ENCODE measurements around the gene DST. TPM values are rescaled to one million over a fixed set of nuclear protein-coding genes. Genes with fewer than 3 reads are reported as not detected.

Gene DST
- total RNA-seq, 2 donors from 2014 or later, result 11.2 to 11.9 TPM

DNA sequence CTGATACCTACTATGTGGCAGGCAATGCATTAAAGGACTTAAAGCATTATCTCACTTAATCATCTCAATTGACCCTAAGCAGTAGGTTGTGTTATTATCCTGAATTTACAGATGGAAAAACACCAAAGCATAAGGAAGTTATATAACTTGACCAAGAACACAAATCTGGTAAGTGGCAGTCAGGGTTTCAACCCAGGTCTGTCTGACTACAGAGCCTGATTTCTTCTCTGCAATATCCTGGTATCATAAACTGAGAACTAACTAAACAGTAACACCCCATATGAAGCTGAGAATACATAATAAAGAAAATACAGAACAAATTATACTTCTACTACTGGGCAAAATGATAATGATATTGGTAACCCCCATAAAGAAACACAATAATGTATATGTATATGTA is 13.8 kb upstream of the DST start:
- H3K27me3 Mint-ChIP-seq (ENCODE audit: low read depth), result no peaks in the 10 kb centered on the region
- H3K27ac Mint-ChIP-seq, result no peak overlapping the region
- H3K4me1 Mint-ChIP-seq (ENCODE audit: low read depth), result peaks cover 8% of the 10 kb centered on the region
- H3K4me3 Mint-ChIP-seq, result no peak overlapping the region
- ATAC-seq (replicated peaks in 1 of 2) (no peak), DNase-seq (no peak)
- no peaks in the 10 kb centered on the region for H3K36me3 Mint-ChIP-seq (ENCODE audit: insufficient read depth in 2 of 2)
- no peaks in the 10 kb centered on the region for H3K9me3 Mint-ChIP-seq

DNA sequence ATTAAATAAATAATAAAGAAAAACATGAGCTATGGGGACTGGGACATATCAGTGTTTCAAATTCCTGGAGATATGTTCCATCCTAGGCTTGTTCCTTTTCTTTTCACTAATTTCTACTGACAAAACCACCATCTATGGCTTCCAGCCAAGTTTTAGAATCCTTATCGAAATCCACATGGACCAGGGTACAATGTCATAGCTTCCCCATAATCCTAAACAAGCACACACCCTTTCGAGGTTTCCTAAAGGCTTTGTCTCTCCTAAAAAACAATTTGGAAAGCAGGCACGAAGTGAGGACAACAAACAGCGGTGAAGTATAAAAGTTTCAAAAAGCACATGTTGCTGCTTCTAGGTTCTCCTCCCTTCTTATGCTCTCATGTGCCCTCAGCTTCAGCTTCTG is 13.3 kb upstream of the DST start:
- Mint-ChIP-seq H3K27me3 (ENCODE audit: low read depth) (no peaks in the 10 kb centered on the region), H3K27ac (no peak overlapping the region), H3K4me3 (no peak overlapping the region), H3K9me3 (no peaks in the 10 kb centered on the region), H3K4me1 (ENCODE audit: low read depth) (peaks cover 8% of the 10 kb centered on the region), H3K36me3 (ENCODE audit: insufficient read depth in 2 of 2) (no peaks in the 10 kb centered on the region)
- no peak for ATAC-seq (replicated peaks in 1 of 2)
- DNase-seq, result no peak

DNA sequence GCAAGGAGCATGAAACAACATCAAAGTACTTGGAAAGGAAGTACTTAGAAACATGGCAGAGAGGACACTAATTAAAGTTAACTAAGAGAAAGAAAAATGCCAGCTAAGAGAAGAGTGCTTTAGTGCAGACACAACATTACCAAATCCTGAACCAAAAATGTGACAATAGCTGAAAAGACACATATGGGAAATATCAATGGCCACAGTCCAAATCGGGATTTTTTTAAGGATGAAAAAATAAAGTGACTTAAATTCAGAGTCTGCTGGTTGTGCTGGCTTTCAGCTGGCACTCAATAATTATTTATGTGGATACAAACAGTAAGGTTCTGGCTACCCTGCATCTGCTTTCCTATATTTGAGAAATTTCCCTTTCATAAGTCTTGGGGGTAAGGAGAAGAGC is 12.6 kb upstream of the DST start:
- Mint-ChIP-seq H3K36me3 (ENCODE audit: insufficient read depth in 2 of 2) (no peaks in the 10 kb centered on the region), H3K27me3 (ENCODE audit: low read depth) (no peaks in the 10 kb centered on the region), H3K9me3 (no peaks in the 10 kb centered on the region)

DNA sequence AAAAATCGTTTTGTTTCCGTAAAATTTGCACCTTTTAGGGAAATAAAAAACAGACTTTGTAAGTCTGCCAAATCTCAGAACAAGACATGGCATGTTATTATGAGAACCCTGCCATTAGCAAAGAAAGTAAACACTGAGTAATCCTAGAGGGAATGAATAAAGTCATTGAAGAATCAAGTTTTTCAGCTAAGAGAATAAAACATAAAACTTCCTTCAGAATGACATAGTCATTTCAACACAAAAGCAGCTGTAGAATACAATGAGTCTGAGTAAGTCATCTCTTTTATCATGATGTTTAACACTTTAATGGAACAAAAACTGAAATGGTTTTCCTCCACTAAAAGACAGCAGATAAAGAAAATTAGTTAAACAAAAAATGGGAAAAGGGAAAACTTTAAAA is 10.3 kb upstream of the DST start:
- H3K4me1 Mint-ChIP-seq (ENCODE audit: low read depth), result no peaks in the 10 kb centered on the region
- no peaks in the 10 kb centered on the region for H3K9me3 Mint-ChIP-seq
- DNase-seq (no peak), ATAC-seq (replicated peaks in 1 of 2) (no peak)
- H3K36me3 Mint-ChIP-seq (ENCODE audit: insufficient read depth in 2 of 2), result no peaks in the 10 kb centered on the region
- H3K4me3 Mint-ChIP-seq, result no peak overlapping the region
- H3K27me3 Mint-ChIP-seq (ENCODE audit: low read depth), result peaks cover 6% of the 10 kb centered on the region
- no peak overlapping the region for H3K27ac Mint-ChIP-seq

More for the DNA sequence above, 12.6 kb upstream of the DST start:
- ATAC-seq (replicated peaks in 1 of 2) (no peak), DNase-seq (no peak)
- no peak overlapping the region for H3K4me3 Mint-ChIP-seq
- no peak overlapping the region for H3K27ac Mint-ChIP-seq
- peaks cover 7% of the 10 kb centered on the region for H3K4me1 Mint-ChIP-seq (ENCODE audit: low read depth)

DNA sequence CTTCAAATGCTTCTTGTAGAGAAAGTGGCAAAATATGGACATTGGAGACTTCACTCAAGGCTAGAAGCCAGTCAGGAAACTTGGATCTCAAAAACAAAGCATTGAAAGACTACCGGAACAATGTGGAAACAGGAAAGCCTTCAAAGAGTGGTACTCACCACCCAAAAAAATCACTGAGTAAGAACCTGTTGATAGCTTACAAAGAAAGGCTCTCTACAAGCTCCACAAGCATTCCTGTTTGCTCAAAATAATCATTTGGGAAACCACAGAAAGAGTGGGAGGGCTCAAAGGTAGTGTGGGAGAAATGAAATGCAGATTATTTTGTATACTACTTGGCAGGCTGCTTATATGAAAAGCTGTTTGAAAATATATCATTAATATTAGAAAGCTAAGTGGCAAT is 9.5 kb upstream of the DST start:
- Mint-ChIP-seq H3K4me3 (no peak overlapping the region), H3K4me1 (ENCODE audit: low read depth) (no peaks in the 10 kb centered on the region), H3K9me3 (no peaks in the 10 kb centered on the region), H3K36me3 (ENCODE audit: insufficient read depth in 2 of 2) (no peaks in the 10 kb centered on the region), H3K27me3 (ENCODE audit: low read depth) (peaks cover 6% of the 10 kb centered on the region), H3K27ac (no peak overlapping the region)
- ATAC-seq (replicated peaks in 1 of 2) (no peak), DNase-seq (no peak)

DNA sequence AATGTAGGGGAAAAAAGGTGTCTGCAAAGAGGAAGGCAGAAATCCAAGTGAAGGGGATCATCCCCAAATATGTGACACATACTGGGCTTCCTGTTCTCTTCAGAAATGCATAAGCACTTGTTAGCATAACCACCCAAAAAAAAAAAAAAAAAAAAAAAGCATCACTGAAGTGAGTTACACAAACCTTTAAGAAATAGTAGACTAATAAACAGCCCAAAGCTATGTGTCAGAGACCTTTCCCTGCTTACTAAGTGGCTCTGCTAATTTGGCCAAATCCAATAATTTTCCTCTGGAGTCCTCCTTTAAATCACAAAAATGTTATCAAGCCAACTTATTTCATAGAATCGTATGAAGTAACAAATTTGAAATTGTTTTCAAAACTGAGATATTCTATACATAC is 7.5 kb upstream of the DST start:
- no peaks in the 10 kb centered on the region for H3K36me3 Mint-ChIP-seq (ENCODE audit: insufficient read depth in 2 of 2)
- no peak overlapping the region for H3K4me3 Mint-ChIP-seq
- no peaks in the 10 kb centered on the region for H3K9me3 Mint-ChIP-seq
- peaks cover 6% of the 10 kb centered on the region for H3K27me3 Mint-ChIP-seq (ENCODE audit: low read depth)
- DNase-seq (no peak), ATAC-seq (replicated peaks in 1 of 2) (no peak)
- no peaks in the 10 kb centered on the region for H3K4me1 Mint-ChIP-seq (ENCODE audit: low read depth)
- H3K27ac Mint-ChIP-seq, result no peak overlapping the region

DNA sequence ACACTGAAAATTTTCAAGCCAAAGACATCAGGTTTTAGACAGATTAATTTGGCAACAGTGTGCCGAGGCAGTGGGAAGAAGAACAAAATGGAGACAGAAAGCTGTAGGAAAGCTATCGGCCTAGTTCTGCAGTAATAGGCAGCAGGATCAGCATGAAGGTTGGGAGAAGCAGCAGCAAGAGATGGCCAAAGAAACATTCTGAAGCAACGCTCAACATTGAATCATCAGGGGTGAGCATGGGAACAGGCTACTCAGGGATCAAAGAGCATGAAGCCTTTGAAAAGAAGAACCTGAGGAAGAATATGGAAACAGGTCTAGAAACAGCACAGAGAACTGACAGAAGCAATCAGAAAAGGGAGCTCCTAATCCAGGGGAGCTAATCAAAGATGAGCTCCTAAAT is 7.1 kb upstream of the DST start:
- DNase-seq (no peak), ATAC-seq (replicated peaks in 1 of 2) (no peak)
- H3K36me3 Mint-ChIP-seq (ENCODE audit: insufficient read depth in 2 of 2), result no peaks in the 10 kb centered on the region
- no peaks in the 10 kb centered on the region for H3K9me3 Mint-ChIP-seq
- peaks cover 6% of the 10 kb centered on the region for H3K27me3 Mint-ChIP-seq (ENCODE audit: low read depth)
- H3K27ac Mint-ChIP-seq, result no peak overlapping the region
- H3K4me1 Mint-ChIP-seq (ENCODE audit: low read depth), result no peaks in the 10 kb centered on the region
- H3K4me3 Mint-ChIP-seq, result no peak overlapping the region

DNA sequence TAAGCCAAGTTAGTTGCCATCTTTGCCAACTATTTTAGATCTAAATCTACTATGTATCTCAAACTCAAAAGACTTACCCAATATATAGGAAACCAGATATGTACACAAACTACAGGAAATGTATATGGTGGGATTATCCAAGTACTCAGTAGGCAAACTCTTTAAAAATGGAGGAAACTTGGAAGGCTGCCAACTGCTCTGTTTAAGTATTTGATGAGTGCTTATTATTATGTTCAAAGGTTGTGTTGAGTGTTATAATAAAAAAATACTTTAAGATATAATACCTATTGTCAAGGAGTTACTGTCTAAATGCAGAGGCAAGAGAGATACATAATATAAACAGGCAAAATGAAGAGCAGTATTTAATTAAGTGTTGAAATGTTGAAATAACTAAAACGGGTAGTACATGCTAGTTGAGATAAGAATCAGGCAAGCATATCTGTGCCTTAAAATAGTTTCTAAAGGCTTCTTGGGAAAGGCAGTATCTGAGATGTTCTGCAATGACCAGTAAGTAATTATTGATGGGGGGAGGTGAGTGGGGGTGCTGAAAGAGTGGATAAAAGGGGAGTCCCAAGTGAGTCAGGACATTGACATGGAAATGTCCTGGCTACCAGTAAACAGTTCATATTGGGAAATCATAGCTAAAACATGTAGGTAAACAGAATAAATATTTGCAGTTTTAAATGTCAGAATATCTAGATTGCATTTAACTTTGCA is 6.5 kb upstream of the DST start:
- H3K36me3 Mint-ChIP-seq (ENCODE audit: insufficient read depth in 2 of 2), result no peaks in the 10 kb centered on the region
- peaks cover 6% of the 10 kb centered on the region for H3K27me3 Mint-ChIP-seq (ENCODE audit: low read depth)
- H3K27ac Mint-ChIP-seq, result no peak overlapping the region
- ATAC-seq (replicated peaks in 1 of 2) (no peak), DNase-seq (no peak)
- H3K9me3 Mint-ChIP-seq, result no peaks in the 10 kb centered on the region
- H3K4me3 Mint-ChIP-seq, result no peak overlapping the region
- no peaks in the 10 kb centered on the region for H3K4me1 Mint-ChIP-seq (ENCODE audit: low read depth)

DNA sequence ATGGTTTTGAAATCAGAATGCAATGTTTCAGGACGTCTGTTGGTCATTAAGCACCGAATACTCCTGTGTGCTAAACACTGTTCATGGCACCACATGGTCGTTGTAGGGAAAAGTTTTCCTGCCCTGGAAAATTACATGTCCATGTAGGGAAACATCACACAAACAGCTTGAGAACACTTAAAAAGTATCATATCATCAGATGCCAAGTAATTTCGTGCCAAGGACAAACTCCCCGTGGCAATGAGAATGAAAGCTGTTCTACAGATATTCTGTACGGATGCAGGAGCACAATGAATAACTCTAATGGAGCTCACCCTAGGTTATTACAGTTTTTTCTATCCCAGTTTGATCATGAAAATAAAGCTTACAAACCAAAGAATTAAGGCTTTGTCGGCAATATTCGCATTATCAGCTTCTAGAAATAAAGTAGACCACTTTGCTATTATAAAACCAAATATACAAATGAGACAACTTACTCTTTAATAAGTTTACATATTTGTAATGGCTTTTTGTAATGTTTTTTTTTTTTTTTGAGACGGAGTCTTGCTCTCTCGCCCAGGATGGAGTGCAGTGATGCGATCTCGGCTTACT is 4.6 kb upstream of the DST start:
- Mint-ChIP-seq H3K4me3 (no peak overlapping the region), H3K27me3 (ENCODE audit: low read depth) (peaks cover 6% of the 10 kb centered on the region), H3K9me3 (no peaks in the 10 kb centered on the region), H3K36me3 (ENCODE audit: insufficient read depth in 2 of 2) (no peaks in the 10 kb centered on the region), H3K27ac (no peak overlapping the region), H3K4me1 (ENCODE audit: low read depth) (no peaks in the 10 kb centered on the region)
- DNase-seq, result no peak
- no peak for ATAC-seq (replicated peaks in 1 of 2)

DNA sequence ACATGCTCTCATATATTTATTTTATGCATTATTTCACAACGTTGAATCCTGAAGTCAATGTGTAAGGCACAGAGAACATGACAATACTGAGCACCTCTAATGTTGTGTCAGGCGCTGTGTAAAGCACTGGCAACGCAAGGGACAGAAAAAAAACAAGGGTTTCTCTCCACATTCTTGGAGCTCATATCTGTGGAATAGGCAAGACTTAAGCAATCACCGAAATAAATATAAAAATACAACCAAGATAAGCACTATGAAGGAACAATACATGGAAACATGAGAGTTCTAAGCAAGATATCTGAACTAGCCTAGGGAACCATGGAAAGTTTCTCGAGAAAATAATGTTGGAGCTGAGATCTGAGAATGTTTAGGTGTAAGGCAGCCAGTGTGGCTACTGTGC is 1.7 kb upstream of the DST start:
- H3K4me3 Mint-ChIP-seq, result no peak overlapping the region
- no peak overlapping the region for H3K27ac Mint-ChIP-seq
- DNase-seq, result no peak
- H3K27me3 Mint-ChIP-seq (ENCODE audit: low read depth), result peaks cover under 1% of the 10 kb centered on the region
- no peaks in the 10 kb centered on the region for H3K36me3 Mint-ChIP-seq (ENCODE audit: insufficient read depth in 2 of 2)
- H3K9me3 Mint-ChIP-seq, result no peaks in the 10 kb centered on the region
- no peaks in the 10 kb centered on the region for H3K4me1 Mint-ChIP-seq (ENCODE audit: low read depth)
- no peak for ATAC-seq (replicated peaks in 1 of 2)

DNA sequence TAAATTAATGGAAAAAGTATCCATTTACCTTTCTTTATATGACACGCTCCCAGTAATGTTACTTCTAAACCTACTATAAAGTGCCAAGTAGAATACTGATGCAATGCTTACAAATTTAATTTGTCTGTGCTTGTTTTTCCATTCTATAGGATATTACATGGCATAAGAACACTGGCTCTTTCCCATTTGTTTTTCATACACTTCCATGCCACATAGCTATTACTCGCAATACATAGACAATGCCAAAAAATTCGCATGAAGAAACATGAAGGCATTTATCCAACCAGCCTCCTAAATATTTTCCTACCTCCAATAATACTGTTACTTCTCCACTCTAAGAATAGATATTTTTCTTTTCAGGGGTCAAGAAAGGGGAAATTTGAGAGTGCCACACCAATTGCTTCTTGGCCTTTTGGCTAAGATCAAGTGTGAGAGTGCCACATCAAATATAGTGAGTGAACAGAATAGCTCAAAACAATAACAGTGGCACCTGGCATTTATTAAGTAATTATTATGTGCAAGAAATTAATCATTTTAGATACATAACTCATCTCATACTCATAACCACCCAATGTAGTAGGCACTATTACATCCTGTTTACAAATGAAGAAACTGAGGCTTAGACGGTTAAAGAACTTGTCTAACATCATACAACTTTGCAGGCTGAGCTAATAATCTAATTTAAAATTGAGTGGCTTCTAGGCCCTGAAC is 845 bp upstream of the DST start:
- H3K4me1 Mint-ChIP-seq (ENCODE audit: low read depth), result no peaks in the 10 kb centered on the region
- ATAC-seq (replicated peaks in 1 of 2) (no peak), DNase-seq (no peak)
- no peaks in the 10 kb centered on the region for H3K27me3 Mint-ChIP-seq (ENCODE audit: low read depth)
- H3K4me3 Mint-ChIP-seq, result no peak overlapping the region
- no peaks in the 10 kb centered on the region for H3K9me3 Mint-ChIP-seq
- no peak overlapping the region for H3K27ac Mint-ChIP-seq
- no peaks in the 10 kb centered on the region for H3K36me3 Mint-ChIP-seq (ENCODE audit: insufficient read depth in 2 of 2)

DNA sequence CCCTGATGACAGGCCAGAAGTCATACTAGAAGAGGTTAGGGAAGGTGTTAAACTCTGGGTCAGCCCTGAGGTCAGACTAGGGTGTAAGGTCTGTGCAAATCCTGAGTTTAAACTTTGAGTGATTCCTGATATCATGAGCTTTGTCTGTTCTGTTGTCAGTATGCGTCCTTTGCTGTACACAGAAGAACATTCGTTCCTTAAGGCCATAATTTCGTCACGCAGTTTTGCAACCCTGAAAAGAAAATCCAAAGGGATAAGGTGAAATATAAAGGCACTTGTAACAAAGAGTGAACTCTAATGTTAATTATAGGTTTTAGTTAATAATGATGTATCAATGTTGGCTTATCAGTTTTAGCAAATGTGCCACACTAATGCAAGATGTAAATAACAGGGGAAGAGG is 2.3 kb downstream of the DST start:
- Mint-ChIP-seq H3K4me1 (ENCODE audit: low read depth) (no peaks in the 10 kb centered on the region), H3K36me3 (ENCODE audit: insufficient read depth in 2 of 2) (no peaks in the 10 kb centered on the region), H3K4me3 (no peak overlapping the region), H3K9me3 (no peaks in the 10 kb centered on the region), H3K27me3 (ENCODE audit: low read depth) (no peaks in the 10 kb centered on the region), H3K27ac (no peak overlapping the region)
- DNase-seq (no peak), ATAC-seq (replicated peaks in 1 of 2) (no peak)

DNA sequence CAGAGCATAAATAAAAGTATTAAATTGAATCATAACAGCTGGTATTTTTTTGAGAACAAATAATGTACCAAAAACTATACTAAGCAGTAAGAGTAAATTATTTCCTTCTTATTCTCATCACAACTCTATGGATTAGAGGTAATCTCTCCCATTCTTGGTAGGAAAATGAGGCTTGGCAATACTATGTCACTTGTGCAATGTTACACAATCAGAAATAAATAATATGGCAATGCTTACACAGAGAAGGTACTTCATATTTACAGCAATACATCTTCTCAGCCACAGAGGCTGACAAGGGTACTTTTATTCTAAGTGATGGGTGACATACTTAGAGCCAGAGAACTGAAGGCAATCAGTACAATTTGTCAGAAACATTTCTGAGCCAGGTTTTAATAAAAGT is 3.9 kb downstream of the DST start:
- no peak for ATAC-seq (replicated peaks in 1 of 2)
- no peak overlapping the region for H3K27ac Mint-ChIP-seq

DNA sequence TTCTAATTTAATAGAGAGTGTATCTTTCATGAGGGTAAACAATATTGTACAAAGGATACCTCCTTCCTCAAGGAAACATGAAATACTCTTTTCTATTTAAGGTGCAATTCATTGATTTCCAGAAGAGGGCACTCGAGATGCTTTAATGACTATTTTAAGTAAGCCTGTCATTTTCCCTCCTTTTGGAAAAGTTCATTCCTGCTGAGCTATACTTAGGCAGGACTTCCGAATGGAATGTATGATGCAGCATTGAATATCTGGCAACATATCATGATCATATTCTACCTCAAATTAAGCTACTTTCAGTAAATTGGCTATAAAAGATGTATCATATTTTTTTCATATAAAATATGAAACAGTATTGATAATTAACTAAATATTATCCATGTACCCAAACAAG is 5.0 kb downstream of the DST start:
- H3K27ac Mint-ChIP-seq, result no peak overlapping the region
- no peak overlapping the region for H3K4me3 Mint-ChIP-seq
- DNase-seq (no peak), ATAC-seq (replicated peaks in 1 of 2) (no peak)
- no peaks in the 10 kb centered on the region for H3K27me3 Mint-ChIP-seq (ENCODE audit: low read depth)
- no peaks in the 10 kb centered on the region for H3K9me3 Mint-ChIP-seq
- no peaks in the 10 kb centered on the region for H3K4me1 Mint-ChIP-seq (ENCODE audit: low read depth)
- H3K36me3 Mint-ChIP-seq (ENCODE audit: insufficient read depth in 2 of 2), result no peaks in the 10 kb centered on the region

More for the DNA sequence above, 3.9 kb downstream of the DST start:
- Mint-ChIP-seq H3K4me3 (no peak overlapping the region), H3K36me3 (ENCODE audit: insufficient read depth in 2 of 2) (no peaks in the 10 kb centered on the region), H3K4me1 (ENCODE audit: low read depth) (no peaks in the 10 kb centered on the region), H3K9me3 (no peaks in the 10 kb centered on the region), H3K27me3 (ENCODE audit: low read depth) (no peaks in the 10 kb centered on the region)
- DNase-seq, result no peak

Data from activated T-cell treated with anti-CD3 and anti-CD28 coated beads, Interleukin-2, amount 50 U/mL, for 72 hours (primary cell).